GM12892 (cell line): ENCODE results near the gene ESR1.

Source experiments
- POLR2A ChIP-seq: IDR thresholded peaks from 2 replicates; pipeline ENCODE4 v1.6.1; 2011; ENCODE audit warnings: low read depth, low read length, control low read depth
- POLR2AphosphoS5 ChIP-seq: IDR thresholded peaks from 2 replicates; pipeline ENCODE4 v1.6.1; 2011; ENCODE audit warnings: low read depth, low read length, control low read depth

DNA sequence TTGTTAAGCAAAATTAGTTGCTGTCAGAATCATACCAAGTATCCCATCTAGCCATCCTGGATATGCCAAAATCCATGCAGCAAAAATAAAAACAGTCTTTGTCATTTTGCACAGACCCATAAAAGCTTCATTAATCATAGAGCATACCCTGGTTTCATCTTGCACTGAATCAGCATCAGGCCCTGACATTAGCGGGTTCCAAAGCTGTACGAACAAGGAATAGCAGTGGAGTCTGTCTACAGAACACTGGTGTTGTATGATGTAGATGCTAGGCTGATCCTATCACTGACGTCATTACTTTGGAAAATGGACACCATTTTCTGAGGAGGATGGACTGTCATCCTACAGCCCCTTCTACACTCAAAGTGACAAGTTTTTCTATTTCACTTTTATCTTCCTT is 315.6 kb downstream of the ESR1 start:
- TF ChIP-seq POLR2A, result no peak
- no peak for TF ChIP-seq POLR2AphosphoS5
